ENCODE results near the gene SLC5A11.
"Not testable (repeated sequence)": the region's sequence is repeated elsewhere in the genome, so short reads cannot be mapped to it uniquely, and the experiment has no call there.

SLC5A11 gene

GRCh38 chr16:24853169-24853824, 7.5 kb downstream of the SLC5A11 start:
- DNase-seq (ENCODE audit: low read depth), result no peak
- H3K4me3 ChIP-seq (ENCODE audit: low read depth, low read length), result no peak overlapping the region
- TF ChIP-seq CTCF (conservative IDR thresholded peaks at IDR 0.05; ENCODE audit: low read depth, low read length), result no peak

- DNase-seq (ENCODE audit: low read depth), result peak; percentile 70
- H3K4me3 ChIP-seq (ENCODE audit: low read depth, low read length), result no peak overlapping the region
- no peak for TF ChIP-seq CTCF (conservative IDR thresholded peaks at IDR 0.05; ENCODE audit: low read depth, low read length)
These were observed 8.1 kb downstream of the SLC5A11 start for GRCh38 chr16:24853830-24854229.

DNA sequence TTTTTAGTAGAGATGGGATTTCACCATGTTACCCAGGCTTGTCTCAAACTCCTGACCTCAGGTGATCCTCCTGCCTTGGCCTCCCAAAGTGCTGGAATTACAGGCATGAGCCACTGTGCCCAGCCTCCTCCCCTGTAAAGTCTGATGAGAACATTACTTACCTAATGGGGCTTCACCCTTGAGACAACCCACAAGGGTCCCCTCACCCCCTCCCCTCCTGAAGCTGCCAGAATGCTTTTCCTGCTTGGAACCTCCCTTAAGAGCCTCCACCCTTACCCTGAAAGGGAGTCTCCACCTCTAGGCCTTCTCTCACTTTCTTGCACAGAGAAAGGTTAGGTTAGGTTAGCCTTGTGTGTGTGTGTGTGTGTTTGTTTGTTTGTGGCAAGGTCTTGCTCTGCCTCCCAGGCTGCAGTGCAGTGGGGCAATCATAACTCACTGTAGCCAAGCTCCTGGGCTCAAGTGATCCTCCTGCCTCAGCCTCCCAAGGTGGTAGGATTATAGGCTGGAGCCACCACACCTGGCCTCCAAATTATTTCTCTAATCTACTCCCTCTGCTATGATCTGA, 8.9 kb downstream of the SLC5A11 start:
- DNase-seq (ENCODE audit: low read depth), result no peak
- no peak for TF ChIP-seq CTCF (conservative IDR thresholded peaks at IDR 0.05; ENCODE audit: low read depth, low read length)
- no peak overlapping the region for H3K4me3 ChIP-seq (ENCODE audit: low read depth, low read length)

DNA sequence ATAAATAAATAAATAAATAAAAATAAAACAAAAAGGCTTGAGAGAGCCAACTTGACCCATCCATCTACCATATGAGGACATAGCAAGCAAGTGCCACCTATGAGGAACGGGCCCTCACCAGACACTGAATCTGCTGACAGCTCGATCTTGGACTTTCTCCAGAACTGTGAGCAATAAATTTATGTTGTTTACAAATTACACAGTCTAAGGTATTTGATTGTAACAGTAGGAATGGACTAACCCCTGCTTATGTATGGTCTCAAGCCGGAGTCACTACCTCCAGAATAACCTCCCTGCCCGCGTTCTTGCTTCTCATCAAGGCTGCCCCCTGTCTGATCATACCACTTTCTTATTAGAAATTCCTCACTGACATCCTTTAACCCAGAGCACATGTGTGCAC, 9.9 kb downstream of the SLC5A11 start:
- H3K4me3 ChIP-seq (ENCODE audit: low read depth, low read length), result no peak overlapping the region
- DNase-seq (ENCODE audit: low read depth), result peak; percentile 34
- no peak for TF ChIP-seq CTCF (conservative IDR thresholded peaks at IDR 0.05; ENCODE audit: low read depth, low read length)

- DNase-seq (ENCODE audit: low read depth); H3K4me3 ChIP-seq (ENCODE audit: low read depth, low read length): not testable (repeated sequence)
These were observed 11.1 kb downstream of the SLC5A11 start for GRCh38 chr16:24856871-24857270.

DNA sequence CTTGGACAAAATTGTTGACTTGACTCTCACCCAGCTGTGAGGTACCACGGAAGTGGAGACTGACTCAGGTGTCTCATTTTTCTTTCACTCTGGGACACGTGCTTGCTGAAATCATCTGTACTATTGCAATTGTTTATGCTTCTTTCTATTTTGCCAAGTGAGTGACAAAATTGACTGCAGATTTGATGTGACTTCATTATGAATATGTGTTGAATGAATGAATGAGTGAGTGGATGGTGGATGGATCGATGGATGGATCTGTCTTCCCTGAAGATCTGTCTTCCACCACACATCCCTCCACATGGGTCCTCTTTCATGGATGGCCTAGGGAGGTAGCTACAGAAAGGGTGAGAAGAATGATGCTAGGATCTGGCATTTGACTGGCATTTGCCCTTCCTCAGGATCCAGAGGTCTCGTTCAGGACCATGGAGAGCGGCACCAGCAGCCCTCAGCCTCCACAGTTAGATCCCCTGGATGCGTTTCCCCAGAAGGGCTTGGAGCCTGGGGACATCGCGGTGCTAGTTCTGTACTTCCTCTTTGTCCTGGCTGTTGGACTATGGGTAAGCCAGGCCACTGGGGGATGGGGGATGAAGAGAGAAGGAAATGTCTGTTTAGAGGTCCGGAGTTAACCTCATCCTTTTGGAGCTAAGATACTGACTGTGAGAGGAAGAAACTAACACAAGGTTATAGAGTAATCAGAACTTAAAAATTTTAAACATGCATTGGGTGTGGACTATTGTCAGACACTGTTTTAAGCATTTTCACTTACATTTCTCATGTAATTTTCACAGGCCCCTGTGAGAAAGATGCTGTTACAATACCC, 12.7 kb downstream of the SLC5A11 start:
- H3K4me3 ChIP-seq (ENCODE audit: low read depth, low read length), result no peak overlapping the region
- DNase-seq (ENCODE audit: low read depth), result peak; percentile 71
- TF ChIP-seq CTCF (conservative IDR thresholded peaks at IDR 0.05; ENCODE audit: low read depth, low read length), result no peak

- no peak overlapping the region for H3K4me3 ChIP-seq (ENCODE audit: low read depth, low read length)
- no peak for DNase-seq (ENCODE audit: low read depth)
- no peak for TF ChIP-seq CTCF (conservative IDR thresholded peaks at IDR 0.05; ENCODE audit: low read depth, low read length)
These were observed 15.7 kb downstream of the SLC5A11 start for GRCh38 chr16:24861461-24861860.

Data from choroid plexus epithelial cell (primary cell).